ENCODE results near the gene CDC5L.

Gene CDC5L

DNA sequence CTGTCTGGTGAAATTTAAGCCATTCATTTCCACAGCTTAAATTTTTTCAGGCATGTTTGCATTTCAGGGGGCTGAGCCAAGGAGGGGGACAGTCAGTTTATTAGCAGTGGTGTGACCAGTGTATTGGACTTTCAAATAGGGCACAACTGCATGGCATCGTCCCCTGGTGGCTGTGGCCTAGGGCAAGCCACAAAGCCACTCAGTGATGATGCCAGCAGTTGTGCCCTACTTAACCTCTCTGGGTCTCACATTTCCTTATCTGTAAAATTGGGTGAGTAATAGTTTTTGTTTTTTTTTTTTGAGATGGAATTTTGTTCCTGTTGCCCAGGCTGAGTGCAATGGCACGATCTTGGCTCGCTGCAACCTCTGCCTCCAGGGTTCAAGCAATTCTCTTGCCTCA is 48.0 kb downstream of the CDC5L start:
- Histone ChIP-seq H3K4me3 (ENCODE audit: low read depth, low read length) (no peak overlapping the region), H3K79me2 (ENCODE audit: control insufficient read depth, insufficient read depth, low read length, poor library complexity) (no peaks in the 10 kb centered on the region), H2BK5ac (ENCODE audit: low read depth, low read length, poor library complexity) (no peak overlapping the region), H3K27me3 (ENCODE audit: insufficient read depth, low read length) (no peaks in the 10 kb centered on the region), H3K9ac (ENCODE audit: low read length) (no peak overlapping the region), H3K4ac (ENCODE audit: low read depth, low read length) (no peak overlapping the region), H4K12ac (ENCODE audit: low read depth, low read length) (no peak overlapping the region), H3K4me2 (ENCODE audit: low read length) (no peak overlapping the region), H3K18ac (ENCODE audit: low read length) (no peak overlapping the region), H4K8ac (ENCODE audit: low read depth, low read length) (no peak overlapping the region), H2AFZ (ENCODE audit: insufficient read depth, low read length, poor library complexity) (no peak overlapping the region), H3K9me3 (ENCODE audit: insufficient read depth, low read depth, low read length) (no peaks in the 10 kb centered on the region), H3K36me3 (ENCODE audit: control insufficient read depth in 1 of 2, insufficient read depth in 2 of 2, low read length in 2 of 2) (peaks cover 5% of the 10 kb centered on the region in 2 experiments), H3K14ac (ENCODE audit: low read length) (no peak overlapping the region), H3K27ac (ENCODE audit: low read depth, low read length) (no peak overlapping the region), H3K23ac (ENCODE audit: low read length) (no peak overlapping the region), H3K4me1 (ENCODE audit: control insufficient read depth in 1 of 2, insufficient read depth in 2 of 2, low read length in 2 of 2) (no peaks in the 10 kb centered on the region), H2AK5ac (ENCODE audit: low read length) (no peak overlapping the region), H3K79me1 (ENCODE audit: low read length) (no peaks in the 10 kb centered on the region), H4K91ac (ENCODE audit: low read depth, low read length) (no peak overlapping the region), H2BK120ac (ENCODE audit: insufficient read depth, low read length, poor library complexity) (no peak overlapping the region), H2BK12ac (ENCODE audit: low read length) (no peak overlapping the region)
- no CpG with 5 or more reads among the region's 3 CpGs for WGBS (ENCODE audit: extremely low coverage, insufficient coverage, insufficient read length)
- DNase-seq: no peak

DNA sequence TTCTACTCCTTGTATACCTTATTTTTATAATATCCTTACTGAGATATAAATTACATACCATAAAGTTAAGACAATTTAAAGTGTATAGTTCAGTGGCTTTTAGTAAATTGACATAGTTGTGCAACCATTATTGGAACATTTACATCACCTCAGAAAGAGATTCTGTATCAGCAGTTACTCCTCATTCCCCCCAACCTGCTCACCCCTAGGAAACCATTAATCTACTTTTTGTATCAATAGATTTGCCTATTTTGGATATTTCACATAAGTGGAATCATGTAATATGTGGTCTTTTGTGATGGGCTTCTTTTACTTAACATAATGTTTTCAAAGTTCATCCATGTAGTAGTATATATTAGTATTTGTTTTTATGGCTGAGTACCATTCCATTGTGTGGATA is 51.3 kb downstream of the CDC5L start:
- Histone ChIP-seq H3K4me1 (ENCODE audit: control insufficient read depth in 1 of 2, insufficient read depth in 2 of 2, low read length in 2 of 2) (no peaks in the 10 kb centered on the region), H3K4ac (ENCODE audit: low read depth, low read length) (no peak overlapping the region), H3K27me3 (ENCODE audit: insufficient read depth, low read length) (no peaks in the 10 kb centered on the region), H3K27ac (ENCODE audit: low read depth, low read length) (no peak overlapping the region), H3K36me3 (ENCODE audit: control insufficient read depth in 1 of 2, insufficient read depth in 2 of 2, low read length in 2 of 2) (peaks cover 3% of the 10 kb centered on the region in 2 experiments), H3K79me1 (ENCODE audit: low read length) (no peaks in the 10 kb centered on the region), H3K23ac (ENCODE audit: low read length) (no peak overlapping the region), H2BK5ac (ENCODE audit: low read depth, low read length, poor library complexity) (no peak overlapping the region), H3K79me2 (ENCODE audit: control insufficient read depth, insufficient read depth, low read length, poor library complexity) (no peaks in the 10 kb centered on the region), H3K14ac (ENCODE audit: low read length) (no peak overlapping the region), H2BK120ac (ENCODE audit: insufficient read depth, low read length, poor library complexity) (no peak overlapping the region), H2AFZ (ENCODE audit: insufficient read depth, low read length, poor library complexity) (no peak overlapping the region), H2AK5ac (ENCODE audit: low read length) (no peak overlapping the region), H3K18ac (ENCODE audit: low read length) (no peak overlapping the region), H2BK12ac (ENCODE audit: low read length) (no peak overlapping the region), H4K12ac (ENCODE audit: low read depth, low read length) (no peak overlapping the region), H4K8ac (ENCODE audit: low read depth, low read length) (no peak overlapping the region), H3K4me3 (ENCODE audit: low read depth, low read length) (no peak overlapping the region), H3K9me3 (ENCODE audit: insufficient read depth, low read depth, low read length) (peaks cover 1% of the 10 kb centered on the region), H3K9ac (ENCODE audit: low read length) (no peak overlapping the region), H4K91ac (ENCODE audit: low read depth, low read length) (no peak overlapping the region), H3K4me2 (ENCODE audit: low read length) (no peak overlapping the region)
- DNase-seq: no peak

DNA sequence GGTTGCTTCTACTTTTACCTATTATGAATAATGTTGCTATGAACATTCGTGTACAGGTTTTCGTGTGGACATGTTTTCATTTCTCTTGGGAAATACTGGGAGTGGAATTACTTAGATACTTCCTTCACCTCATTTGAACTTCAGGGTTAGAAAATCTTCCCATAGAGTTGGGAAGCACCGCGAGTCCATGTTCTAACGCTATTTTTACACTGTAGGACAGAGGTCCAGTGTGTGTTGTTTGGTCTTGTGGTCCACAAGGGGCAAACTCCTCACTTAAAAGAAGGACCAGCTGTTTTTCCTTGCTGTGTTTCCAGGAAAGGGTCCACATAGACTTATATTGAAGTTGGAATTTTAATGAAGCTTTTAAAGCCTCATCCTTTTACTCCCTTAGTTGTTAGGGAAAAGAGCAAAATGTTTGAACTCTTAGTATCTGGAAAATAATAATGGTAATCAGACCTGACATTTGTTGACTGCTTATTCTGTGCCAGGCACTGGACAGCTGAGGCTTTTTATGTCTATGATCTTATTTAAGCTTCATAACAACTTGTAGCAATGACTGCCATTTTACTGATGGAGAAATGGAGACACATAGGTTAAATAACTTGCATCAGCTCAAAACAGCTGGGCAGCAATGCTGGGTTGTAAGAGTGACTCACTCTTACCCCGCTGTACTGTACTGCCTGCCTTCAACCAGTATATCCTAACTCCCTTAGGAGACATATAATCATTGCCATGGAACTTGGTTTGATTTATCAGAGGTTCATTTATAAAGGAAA is 52.0 kb downstream of the CDC5L start:
- H2BK5ac ChIP-seq (ENCODE audit: low read depth, low read length, poor library complexity): no peak overlapping the region
- no peak overlapping the region for H4K91ac ChIP-seq (ENCODE audit: low read depth, low read length)
- DNase-seq: peak; percentile 54 to 65
- no peak overlapping the region for H3K4me2 ChIP-seq (ENCODE audit: low read length)
- no peak overlapping the region for H4K8ac ChIP-seq (ENCODE audit: low read depth, low read length)
- H2BK120ac ChIP-seq (ENCODE audit: insufficient read depth, low read length, poor library complexity): no peak overlapping the region
- H3K79me1 ChIP-seq (ENCODE audit: low read length): no peaks in the 10 kb centered on the region
- H2BK12ac ChIP-seq (ENCODE audit: low read length): no peak overlapping the region
- H3K9ac ChIP-seq (ENCODE audit: low read length): no peak overlapping the region
- no peaks in the 10 kb centered on the region for H3K79me2 ChIP-seq (ENCODE audit: control insufficient read depth, insufficient read depth, low read length, poor library complexity)
- H3K23ac ChIP-seq (ENCODE audit: low read length): no peak overlapping the region
- H3K27me3 ChIP-seq (ENCODE audit: insufficient read depth, low read length): no peaks in the 10 kb centered on the region
- no peak overlapping the region for H2AFZ ChIP-seq (ENCODE audit: insufficient read depth, low read length, poor library complexity)
- no peak overlapping the region for H3K14ac ChIP-seq (ENCODE audit: low read length)
- H3K9me3 ChIP-seq (ENCODE audit: insufficient read depth, low read depth, low read length): peaks cover 1% of the 10 kb centered on the region
- no peak overlapping the region for H4K12ac ChIP-seq (ENCODE audit: low read depth, low read length)
- no peak overlapping the region for H3K18ac ChIP-seq (ENCODE audit: low read length)
- no peak overlapping the region for H3K27ac ChIP-seq (ENCODE audit: low read depth, low read length)
- H3K4ac ChIP-seq (ENCODE audit: low read depth, low read length): no peak overlapping the region
- peaks cover 3 to 5% of the 10 kb centered on the region in 2 experiments for H3K36me3 ChIP-seq (ENCODE audit: control insufficient read depth in 1 of 2, insufficient read depth in 2 of 2, low read length in 2 of 2)
- no peaks in the 10 kb centered on the region for H3K4me1 ChIP-seq (ENCODE audit: control insufficient read depth in 1 of 2, insufficient read depth in 2 of 2, low read length in 2 of 2)
- H3K4me3 ChIP-seq (ENCODE audit: low read depth, low read length): no peak overlapping the region
- no CpG with 5 or more reads among the region's 6 CpGs for WGBS (ENCODE audit: extremely low coverage, insufficient coverage, insufficient read length)
- H2AK5ac ChIP-seq (ENCODE audit: low read length): no peak overlapping the region

DNA sequence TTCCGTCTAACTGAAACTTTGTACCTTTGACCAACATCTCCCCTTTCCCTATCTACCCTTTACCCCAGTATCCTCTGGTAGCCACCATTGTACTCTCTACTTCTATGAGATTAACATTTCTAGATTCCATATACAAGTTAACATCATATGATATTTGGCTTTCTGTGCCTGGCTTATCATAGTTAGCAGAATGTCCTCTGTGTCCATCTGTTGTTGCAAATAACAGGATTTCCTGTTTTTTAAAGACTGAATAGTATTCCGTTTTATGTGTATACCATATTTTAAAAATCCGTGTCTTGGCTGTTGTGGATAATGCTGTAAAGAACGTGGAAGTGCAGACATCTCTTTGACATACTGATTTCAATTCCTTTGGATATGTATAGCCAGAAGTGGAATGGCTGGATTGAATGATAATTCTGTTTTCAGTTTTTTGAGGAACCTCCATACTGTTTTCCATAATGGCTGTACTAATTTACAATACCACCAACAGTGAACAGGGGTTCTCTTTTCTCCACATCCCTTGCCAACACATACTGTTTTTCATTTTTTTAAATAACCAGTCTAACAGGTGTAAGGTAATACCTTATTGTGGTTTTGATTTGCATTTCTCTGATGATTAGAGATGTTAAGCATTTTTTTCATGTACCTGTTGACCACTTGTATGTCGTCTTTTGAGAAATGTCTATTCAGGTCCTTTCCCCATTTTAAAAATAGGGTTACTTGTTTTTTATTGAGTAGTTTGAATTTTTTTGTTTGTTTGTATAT is 53.8 kb downstream of the CDC5L start:
- no peaks in the 10 kb centered on the region for H3K4me1 ChIP-seq (ENCODE audit: control insufficient read depth in 1 of 2, insufficient read depth in 2 of 2, low read length in 2 of 2)
- no peak overlapping the region for H4K91ac ChIP-seq (ENCODE audit: low read depth, low read length)
- H3K18ac ChIP-seq (ENCODE audit: low read length): no peak overlapping the region
- no CpG with 5 or more reads among the region's 5 CpGs for WGBS (ENCODE audit: extremely low coverage, insufficient coverage, insufficient read length)
- no peaks in the 10 kb centered on the region for H3K79me1 ChIP-seq (ENCODE audit: low read length)
- DNase-seq: no peak
- H2BK12ac ChIP-seq (ENCODE audit: low read length): no peak overlapping the region
- H3K9ac ChIP-seq (ENCODE audit: low read length): no peak overlapping the region
- no peak overlapping the region for H3K4ac ChIP-seq (ENCODE audit: low read depth, low read length)
- peaks cover 3% of the 10 kb centered on the region in 2 experiments for H3K36me3 ChIP-seq (ENCODE audit: control insufficient read depth in 1 of 2, insufficient read depth in 2 of 2, low read length in 2 of 2)
- H3K9me3 ChIP-seq (ENCODE audit: insufficient read depth, low read depth, low read length): peaks cover 1% of the 10 kb centered on the region
- no peak overlapping the region for H3K23ac ChIP-seq (ENCODE audit: low read length)
- no peak overlapping the region for H3K14ac ChIP-seq (ENCODE audit: low read length)
- no peaks in the 10 kb centered on the region for H3K27me3 ChIP-seq (ENCODE audit: insufficient read depth, low read length)
- no peak overlapping the region for H2AK5ac ChIP-seq (ENCODE audit: low read length)
- H3K4me2 ChIP-seq (ENCODE audit: low read length): no peak overlapping the region
- no peak overlapping the region for H4K12ac ChIP-seq (ENCODE audit: low read depth, low read length)
- no peak overlapping the region for H2BK5ac ChIP-seq (ENCODE audit: low read depth, low read length, poor library complexity)
- no peak overlapping the region for H3K27ac ChIP-seq (ENCODE audit: low read depth, low read length)
- no peak overlapping the region for H2BK120ac ChIP-seq (ENCODE audit: insufficient read depth, low read length, poor library complexity)
- H3K79me2 ChIP-seq (ENCODE audit: control insufficient read depth, insufficient read depth, low read length, poor library complexity): no peaks in the 10 kb centered on the region
- no peak overlapping the region for H2AFZ ChIP-seq (ENCODE audit: insufficient read depth, low read length, poor library complexity)
- H3K4me3 ChIP-seq (ENCODE audit: low read depth, low read length): no peak overlapping the region
- no peak overlapping the region for H4K8ac ChIP-seq (ENCODE audit: low read depth, low read length)

All from trophoblast cell (in vitro differentiated cells and primary cell).